Hepatocyte (in vitro differentiated cells): ENCODE data around the gene NCAM1. TPM values are rescaled to one million over a fixed set of nuclear protein-coding genes. Genes with fewer than 3 reads are reported as not detected.

Experiments
- DNase-seq: peaks from one replicate; pipeline ENCODE4 v3.0.0-alpha.2; 2016; ENCODE audit warnings: low spot score
- H2AFZ ChIP-seq: fragments of 200-600 bp; sonication (generic); 2 replicates; pipeline ENCODE4 v1.6.0; 2016; ENCODE audit warnings: antibody characterized with exemption, mild to moderate bottlenecking
- H3K27ac ChIP-seq: fragments of 200-600 bp; sonication (generic); 2 replicates; pipeline ENCODE4 v1.5.1; 2016; ENCODE audit warnings: mild to moderate bottlenecking
- H3K27me3 ChIP-seq: fragments of 200-600 bp; sonication (generic); 2 replicates; pipeline ENCODE4 v1.6.1; 2016
- H3K36me3 ChIP-seq: fragments of 200-600 bp; sonication (generic); replicated peaks from 2 replicates; pipeline ENCODE4 v1.5.1; 2016; ENCODE audit warnings: low read depth; ENCODE audit not compliant: insufficient read depth
- H3K4me1 ChIP-seq: fragments of 200-600 bp; sonication (generic); 2 replicates; pipeline ENCODE4 v1.5.1; 2016; ENCODE audit warnings: mild to moderate bottlenecking, moderate library complexity; ENCODE audit not compliant: insufficient read depth
- H3K4me2 ChIP-seq: fragments of 200-600 bp; sonication (generic); 2 replicates; pipeline ENCODE4 v1.6.0; 2016
- H3K4me3 ChIP-seq: fragments of 200-600 bp; sonication (generic); 2 replicates; pipeline ENCODE4 v1.5.1; 2016; ENCODE audit warnings: mild to moderate bottlenecking
- H3K79me2 ChIP-seq: fragments of 200-600 bp; sonication (generic); 2 replicates; pipeline ENCODE4 v1.6.0; 2017; ENCODE audit warnings: mild to moderate bottlenecking
- H3K9me2 ChIP-seq: fragments of 200-600 bp; sonication (generic); replicated peaks from 2 replicates; pipeline ENCODE4 v1.6.0; 2017; ENCODE audit warnings: mild to moderate bottlenecking; ENCODE audit not compliant: insufficient read depth
- H3K9me3 ChIP-seq: fragments of 200-600 bp; sonication (generic); 2 replicates; pipeline ENCODE4 v1.5.1; 2016; ENCODE audit warnings: low read depth, mild to moderate bottlenecking
- H4K20me1 ChIP-seq: fragments of 200-600 bp; sonication (generic); 2 replicates; pipeline ENCODE4 v1.6.0; 2016; ENCODE audit warnings: mild to moderate bottlenecking; ENCODE audit not compliant: insufficient read depth, poor library complexity, severe bottlenecking
- CTCF ChIP-seq: fragments of 200-600 bp; sonication (generic); IDR thresholded peaks from 2 replicates; pipeline ENCODE4 v1.5.1; 2016; ENCODE audit warnings: antibody characterized with exemption, mild to moderate bottlenecking; ENCODE audit not compliant: poor library complexity
- EZH2 ChIP-seq: fragments of 200-600 bp; sonication (generic); IDR thresholded peaks from 2 replicates; pipeline ENCODE4 v1.6.1; 2016; ENCODE audit warnings: antibody characterized with exemption, mild to moderate bottlenecking, borderline replicate concordance
- EZH2phosphoT487 ChIP-seq: fragments of 200-600 bp; sonication (generic); IDR thresholded peaks from one replicate; pipeline ENCODE4 v1.6.1; 2018; ENCODE audit warnings: antibody characterized with exemption, mild to moderate bottlenecking, low read depth, moderate library complexity; ENCODE audit not compliant: unreplicated experiment, severe bottlenecking
- WGBS: methylation state at CpG from one replicate; pipeline ENCODE4 v1.1.6; 2016; ENCODE audit warnings: low lambda C conversion rate; ENCODE audit errors: missing lambda C conversion rate; 5-methylcytosine and 5-hydroxymethylcytosine counted together
- polyA plus RNA-seq: library from polyadenylated mRNA; unstranded; fragments of >200 nt; fragmentation: Nextera tagmentation; extraction: Ambion mirVana; gene quantifications from 2 replicates; pipeline ENCODE4 v1.2.1, GENCODE V29; 2016
- total RNA-seq: library from RNA; depleted of rRNA; stranded (reverse); fragments of >200 nt; gene quantifications from 2 replicates; pipeline ENCODE4 v1.2.3, GENCODE V29; 2014

NCAM1 gene
- total and polyA plus RNA-seq, 2 experiments from 2014 or later = 12.4 to 27.2 TPM

- Histone ChIP-seq H3K4me2 (no peak overlapping the region), H4K20me1 (no peaks in the 10 kb centered on the region), H3K36me3 (no peaks in the 10 kb centered on the region), H3K9me2 (no peaks in the 10 kb centered on the region), H3K4me3 (no peak overlapping the region), H3K4me1 (no peaks in the 10 kb centered on the region), H3K27me3 (no peaks in the 10 kb centered on the region), H3K27ac (no peak overlapping the region), H2AFZ (no peak overlapping the region), H3K9me3 (no peaks in the 10 kb centered on the region), H3K79me2 (no peaks in the 10 kb centered on the region)
- no peak for DNase-seq
- 94% methylated on average over 2 of the region's 2 CpGs for WGBS
- TF ChIP-seq CTCF (no peak), EZH2phosphoT487 (no peak), EZH2 (no peak)
Measured at GRCh38 chr11:113213549-113213948, 252.3 kb downstream of the NCAM1 start.

- DNase-seq = no peak
Measured at GRCh38 chr11:113222241-113222640, 261.0 kb downstream of the NCAM1 start.

GRCh38 chr11:113234888-113235287, 273.7 kb downstream of the NCAM1 start:
- Histone ChIP-seq H3K9me3 (no peaks in the 10 kb centered on the region), H3K4me2 (no peak overlapping the region), H3K9me2 (no peaks in the 10 kb centered on the region), H3K79me2 (no peaks in the 10 kb centered on the region), H3K36me3 (no peaks in the 10 kb centered on the region), H3K27ac (no peak overlapping the region), H4K20me1 (no peaks in the 10 kb centered on the region), H3K27me3 (no peaks in the 10 kb centered on the region), H2AFZ (no peak overlapping the region), H3K4me3 (no peak overlapping the region), H3K4me1 (no peaks in the 10 kb centered on the region)
- DNase-seq = no peak
- 95% methylated on average over 14 of the region's 14 CpGs for WGBS
- TF ChIP-seq EZH2phosphoT487 = no peak
- TF ChIP-seq EZH2 = no peak
- TF ChIP-seq CTCF = no peak

More at GRCh38 chr11:113222241-113222640, 261.0 kb downstream of the NCAM1 start:
- TF ChIP-seq EZH2 (no peak), EZH2phosphoT487 (no peak), CTCF (no peak)
- H3K27me3 ChIP-seq = no peaks in the 10 kb centered on the region
- no peak overlapping the region for H2AFZ ChIP-seq
- WGBS = 89% methylated on average over 2 of the region's 2 CpGs
- H3K9me3 ChIP-seq = no peaks in the 10 kb centered on the region
- no peak overlapping the region for H3K4me2 ChIP-seq
- H3K36me3 ChIP-seq = no peaks in the 10 kb centered on the region
- no peaks in the 10 kb centered on the region for H4K20me1 ChIP-seq
- no peaks in the 10 kb centered on the region for H3K9me2 ChIP-seq
- H3K27ac ChIP-seq = no peak overlapping the region
- H3K4me1 ChIP-seq = no peaks in the 10 kb centered on the region
- H3K79me2 ChIP-seq = no peaks in the 10 kb centered on the region
- no peak overlapping the region for H3K4me3 ChIP-seq

GRCh38 chr11:113237261-113237660, 276.0 kb downstream of the NCAM1 start:
- H3K9me3 ChIP-seq = no peaks in the 10 kb centered on the region
- no peak for TF ChIP-seq EZH2phosphoT487
- no peak for TF ChIP-seq EZH2
- no peak for TF ChIP-seq CTCF
- H3K4me2 ChIP-seq = no peak overlapping the region
- no peaks in the 10 kb centered on the region for H3K79me2 ChIP-seq
- H3K9me2 ChIP-seq = no peaks in the 10 kb centered on the region
- H3K27ac ChIP-seq = no peak overlapping the region
- no peaks in the 10 kb centered on the region for H3K36me3 ChIP-seq
- peaks cover 19% of the 10 kb centered on the region for H3K4me1 ChIP-seq
- no peak for DNase-seq
- H2AFZ ChIP-seq = no peak overlapping the region
- peaks cover 9% of the 10 kb centered on the region for H3K27me3 ChIP-seq
- 88% methylated on average over 4 of the region's 4 CpGs for WGBS
- no peaks in the 10 kb centered on the region for H4K20me1 ChIP-seq
- H3K4me3 ChIP-seq = no peak overlapping the region
